Islet precursor cell (in vitro differentiated cells): Measurements from ENCODE around the gene LILRA6.
"Not testable (repeated sequence)": the region's sequence is repeated elsewhere in the genome, so short reads cannot be mapped to it uniquely, and the experiment has no call there.

Experiments used
- DNase-seq: peaks from one replicate; pipeline ENCODE4 v3.0.0-alpha.2; 2018

Gene LILRA6

DNA sequence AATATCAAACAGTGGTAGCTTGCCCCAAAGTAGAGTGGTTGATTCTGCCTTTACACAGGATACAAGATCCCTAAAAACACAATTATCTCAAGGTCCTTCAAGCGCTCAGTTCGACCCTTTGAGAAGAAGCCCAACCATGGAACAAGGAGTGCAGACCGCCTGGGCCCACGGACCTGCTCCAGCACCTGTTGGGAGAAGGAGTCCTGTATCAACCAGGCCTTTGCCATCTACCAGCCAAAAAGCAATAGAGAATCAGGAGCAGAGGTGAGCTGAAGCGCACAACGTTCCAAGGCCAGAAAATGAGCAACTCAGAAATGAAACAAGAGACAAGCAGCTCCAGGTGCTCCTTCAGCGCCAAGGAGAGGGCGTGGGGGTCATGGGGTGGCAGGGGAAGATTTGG lies 13.4 kb downstream of the LILRA6 start:
- DNase-seq: no peak

DNA sequence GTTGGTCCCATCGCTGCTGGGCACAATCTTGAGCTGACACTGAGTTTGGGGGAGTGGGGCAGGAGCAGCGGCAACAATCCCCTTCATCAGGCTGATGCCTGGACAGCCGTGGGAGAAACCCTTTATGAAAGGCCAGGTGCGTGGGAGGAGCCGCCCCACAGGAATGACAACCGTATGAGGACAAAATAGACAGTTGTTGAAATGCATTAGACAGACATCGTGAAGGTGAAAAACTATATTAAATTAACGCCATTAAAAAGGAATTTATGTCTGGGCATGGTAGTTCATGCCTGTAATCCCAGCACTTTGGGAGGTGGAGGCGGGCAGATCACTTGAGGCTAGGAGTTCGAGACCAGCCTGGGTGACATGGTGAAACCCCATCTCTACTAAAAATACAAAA lies 18.0 kb downstream of the LILRA6 start:
- DNase-seq: not testable (repeated sequence)

DNA sequence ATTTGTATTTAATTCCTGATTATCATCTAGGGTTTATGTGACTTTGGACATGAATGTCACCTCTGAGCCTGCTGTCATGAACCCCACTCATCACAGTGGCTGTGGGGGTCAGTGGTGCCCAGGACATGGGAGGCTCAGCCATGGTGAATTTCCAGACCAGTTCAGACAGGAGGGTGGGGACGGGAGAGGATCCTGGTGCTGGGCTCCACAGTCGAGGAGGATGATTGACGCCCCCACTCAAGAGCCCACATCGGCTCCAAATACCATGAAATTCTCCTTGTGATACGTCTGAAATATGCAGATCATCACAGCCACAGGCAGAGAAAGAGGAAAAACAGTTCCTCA lies 18.7 kb downstream of the LILRA6 start:
- not testable (repeated sequence) for DNase-seq

DNA sequence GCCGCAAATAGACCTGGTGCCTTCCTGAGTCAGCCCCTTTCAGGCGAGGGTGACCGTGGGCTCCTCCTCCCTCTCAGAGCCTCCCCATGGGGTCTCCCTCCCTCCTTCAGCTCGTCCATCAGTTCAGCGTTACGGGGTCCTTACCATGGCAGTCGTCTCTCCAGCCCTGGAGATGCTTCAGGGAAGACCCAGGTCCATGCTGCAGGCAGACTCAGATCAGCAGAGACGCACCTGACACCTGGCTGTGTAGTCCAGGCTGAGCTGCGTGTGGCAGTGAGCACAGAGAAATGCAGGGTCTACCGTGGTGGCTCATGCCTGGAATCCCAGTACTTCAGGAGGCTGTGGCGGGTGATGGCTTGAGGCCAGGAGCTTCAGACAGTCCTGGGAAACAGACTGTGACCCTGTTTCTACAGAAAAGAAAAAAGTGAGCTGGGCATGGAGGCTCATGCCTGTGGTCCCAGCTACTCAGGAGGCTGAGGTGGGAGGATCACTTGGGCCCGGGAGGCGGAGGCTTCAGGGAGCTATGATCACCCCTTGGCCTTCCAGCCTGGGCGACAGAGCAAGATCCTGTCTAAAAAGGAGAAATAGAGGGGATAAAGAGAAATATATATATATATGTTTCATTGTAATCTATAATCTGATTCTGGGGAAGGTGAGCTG lies 19.2 kb downstream of the LILRA6 start:
- not testable (repeated sequence) for DNase-seq

- not testable (repeated sequence) for DNase-seq
Measured at GRCh38 chr19:54222474-54223276, 19.9 kb downstream of the LILRA6 start, which contains the start of gene LILRB3. LILRB3 (minus strand) TSS chr19:54223007; CDS start chr19:54222976, 31 bp downstream.

- not testable (repeated sequence) for DNase-seq
Measured at GRCh38 chr19:54221947-54222346, 20.6 kb downstream of the LILRA6 start.

GRCh38 chr19:54219702-54220101 lies 22.9 kb downstream of the LILRA6 start:
- not testable (repeated sequence) for DNase-seq

DNA sequence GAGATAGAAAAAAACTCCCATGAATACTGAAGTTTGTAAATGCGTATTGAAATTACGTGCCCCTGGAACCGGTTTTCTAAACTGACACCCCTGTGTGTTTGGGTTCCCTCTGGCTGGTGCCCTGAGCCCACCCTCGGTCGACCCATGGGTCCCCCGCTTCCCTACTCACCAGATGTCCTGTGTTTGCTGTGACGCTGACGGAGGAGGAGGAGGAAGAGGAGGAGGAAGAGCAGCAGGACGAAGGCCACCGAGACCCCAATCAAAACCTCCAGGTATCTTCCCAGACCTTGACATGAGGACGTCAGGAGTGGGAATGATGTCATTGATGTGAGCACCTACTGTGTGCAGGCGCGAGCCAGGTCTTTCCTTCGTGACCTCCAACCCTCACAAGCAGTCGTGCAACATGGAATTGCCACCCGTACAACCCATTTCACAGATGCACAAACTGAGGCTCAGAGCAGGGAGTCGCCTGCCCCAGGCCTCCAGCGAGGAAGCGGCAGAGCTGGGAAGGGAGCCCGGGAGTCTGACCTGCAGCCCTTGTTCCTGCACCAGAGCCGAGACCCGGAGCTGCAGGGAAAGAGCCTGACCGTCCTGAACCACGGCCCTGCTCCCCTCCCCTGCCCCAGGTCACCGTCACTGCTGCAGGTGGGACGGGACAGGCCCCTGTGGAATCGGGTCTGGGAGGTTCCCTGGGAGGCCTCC lies 23.5 kb downstream of the LILRA6 start:
- DNase-seq: no peak

DNA sequence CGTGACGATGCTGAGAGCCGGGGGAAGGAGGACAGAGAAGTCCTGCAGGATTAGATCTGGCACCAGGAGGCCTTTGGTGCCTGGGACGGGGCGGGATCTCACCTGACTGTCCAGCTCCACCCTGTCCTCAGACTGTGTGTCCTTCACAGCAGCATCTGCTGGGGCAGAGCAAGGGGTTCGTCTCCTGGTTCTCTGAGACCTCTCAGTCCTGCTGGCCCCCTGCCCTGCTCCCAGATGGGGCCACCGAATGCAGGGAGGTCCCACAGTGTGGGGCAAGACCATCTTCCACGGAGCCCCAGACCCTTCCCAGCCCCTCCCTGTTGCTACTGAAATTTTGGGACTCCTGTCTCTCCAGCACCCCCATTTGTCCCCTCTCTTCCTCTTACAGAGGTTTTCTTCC lies 24.3 kb downstream of the LILRA6 start:
- no peak for DNase-seq

DNA sequence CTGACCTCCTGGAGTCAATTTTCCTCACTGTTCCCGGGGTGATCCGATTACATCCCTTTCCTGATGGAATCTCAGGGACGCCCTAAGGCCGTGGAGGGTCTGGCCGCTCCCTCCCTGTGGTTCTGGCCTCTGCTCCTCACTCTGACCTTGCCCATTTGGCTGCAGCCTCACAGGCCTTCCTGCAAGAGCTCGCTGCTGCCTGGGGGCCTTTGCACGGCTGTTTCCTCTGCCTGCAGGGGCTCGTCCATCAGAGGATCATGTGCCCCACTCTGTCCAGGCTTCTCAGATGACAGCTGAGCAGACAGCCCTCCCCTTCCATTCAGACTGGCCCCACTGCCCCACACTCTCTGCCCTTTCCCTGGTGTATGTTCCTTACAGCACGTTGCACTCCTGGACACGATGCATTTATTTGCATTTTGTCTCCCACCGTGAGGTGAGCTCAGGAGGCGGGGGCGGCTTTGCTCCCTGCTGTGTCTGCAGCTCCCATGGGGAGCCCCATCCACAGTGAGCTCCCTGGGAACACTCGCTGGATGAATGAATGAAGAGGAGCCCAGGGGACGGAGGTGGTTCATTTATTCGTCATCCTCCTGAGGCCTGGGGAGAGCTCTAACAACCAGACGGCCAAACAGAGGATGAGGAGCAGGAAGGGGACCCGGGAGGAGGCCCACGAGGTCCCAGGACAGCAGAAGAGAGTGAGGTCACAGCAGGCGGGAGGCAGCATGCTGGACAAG lies 24.9 kb downstream of the LILRA6 start:
- peak; percentile 86 for DNase-seq

DNA sequence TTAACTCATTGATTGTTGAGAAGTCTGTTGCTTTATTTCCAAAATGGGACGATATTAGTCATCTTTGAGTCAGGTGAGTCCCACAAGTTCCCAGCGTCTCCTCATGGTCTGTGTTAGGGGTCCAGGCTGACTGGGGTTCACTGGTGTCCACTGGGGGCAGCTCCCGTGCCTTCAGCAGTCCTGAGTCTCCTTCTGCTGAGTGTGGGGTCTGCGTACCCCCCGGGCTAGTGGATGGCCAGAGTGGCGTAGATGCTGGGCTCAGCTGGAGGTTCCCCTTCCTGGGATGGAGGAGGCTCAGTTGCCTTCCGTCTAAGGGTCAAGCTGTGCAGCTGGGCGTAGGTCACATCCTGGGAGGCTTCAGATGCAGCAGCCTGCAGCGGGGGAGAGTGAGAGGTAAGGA lies 25.7 kb downstream of the LILRA6 start:
- DNase-seq: no peak

DNA sequence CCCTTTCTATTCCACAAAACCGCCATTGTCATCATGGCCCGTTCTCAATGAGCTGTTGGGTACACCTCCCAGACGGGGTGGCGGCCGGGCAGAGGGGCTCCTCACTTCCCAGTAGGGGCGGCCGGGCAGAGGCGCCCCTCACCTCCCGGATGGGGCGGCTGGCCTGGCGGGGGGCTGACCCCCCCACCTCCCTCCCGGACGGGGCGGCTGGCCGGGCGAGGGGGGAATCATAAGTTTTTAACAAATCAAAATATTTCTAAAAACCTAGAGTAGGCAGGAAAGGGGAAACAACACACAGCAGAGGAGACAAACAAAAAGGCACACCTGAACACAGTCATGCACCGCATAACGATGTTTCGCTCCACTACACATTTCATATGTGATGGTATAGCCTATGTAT lies 27.9 kb downstream of the LILRA6 start:
- not testable (repeated sequence) for DNase-seq

DNA sequence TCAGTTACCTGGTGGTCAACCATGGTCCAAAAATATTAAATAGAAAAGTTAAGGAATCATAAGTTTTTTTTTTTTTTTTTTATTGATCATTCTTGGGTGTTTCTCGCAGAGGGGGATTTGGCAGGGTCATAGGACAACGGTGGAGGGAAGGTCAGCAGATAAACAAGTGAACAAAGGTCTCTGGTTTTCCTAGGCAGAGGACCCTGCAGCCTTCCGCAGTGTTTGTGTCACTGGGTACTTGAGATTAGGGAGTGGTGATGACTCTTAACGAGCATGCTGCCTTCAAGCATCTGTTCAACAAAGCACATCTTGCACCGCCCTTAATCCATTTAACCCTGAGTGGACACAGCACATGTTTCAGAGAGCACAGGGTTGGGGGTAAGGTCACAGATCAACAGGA lies 28.4 kb downstream of the LILRA6 start:
- not testable (repeated sequence) for DNase-seq

DNA sequence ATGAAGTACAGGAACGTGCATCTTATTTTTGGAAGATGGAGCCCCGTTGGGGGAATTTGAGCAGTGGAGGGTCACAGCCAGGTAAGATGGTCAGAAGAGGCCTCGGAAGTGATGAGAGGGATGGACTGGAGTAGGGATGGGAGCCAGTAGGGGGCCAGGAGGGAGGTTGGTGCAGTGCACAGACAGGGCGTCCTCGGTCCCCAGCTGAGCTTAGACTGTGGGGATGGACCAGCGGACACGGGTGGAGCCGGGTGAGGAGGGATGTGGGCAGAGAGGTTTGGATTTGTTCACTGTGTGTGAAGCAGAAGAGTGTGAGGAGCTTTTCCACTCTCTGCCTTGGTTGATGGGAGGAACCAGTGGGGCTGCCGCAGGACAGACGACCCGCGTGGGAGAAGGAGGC lies 31.4 kb downstream of the LILRA6 start:
- DNase-seq: no peak

DNA sequence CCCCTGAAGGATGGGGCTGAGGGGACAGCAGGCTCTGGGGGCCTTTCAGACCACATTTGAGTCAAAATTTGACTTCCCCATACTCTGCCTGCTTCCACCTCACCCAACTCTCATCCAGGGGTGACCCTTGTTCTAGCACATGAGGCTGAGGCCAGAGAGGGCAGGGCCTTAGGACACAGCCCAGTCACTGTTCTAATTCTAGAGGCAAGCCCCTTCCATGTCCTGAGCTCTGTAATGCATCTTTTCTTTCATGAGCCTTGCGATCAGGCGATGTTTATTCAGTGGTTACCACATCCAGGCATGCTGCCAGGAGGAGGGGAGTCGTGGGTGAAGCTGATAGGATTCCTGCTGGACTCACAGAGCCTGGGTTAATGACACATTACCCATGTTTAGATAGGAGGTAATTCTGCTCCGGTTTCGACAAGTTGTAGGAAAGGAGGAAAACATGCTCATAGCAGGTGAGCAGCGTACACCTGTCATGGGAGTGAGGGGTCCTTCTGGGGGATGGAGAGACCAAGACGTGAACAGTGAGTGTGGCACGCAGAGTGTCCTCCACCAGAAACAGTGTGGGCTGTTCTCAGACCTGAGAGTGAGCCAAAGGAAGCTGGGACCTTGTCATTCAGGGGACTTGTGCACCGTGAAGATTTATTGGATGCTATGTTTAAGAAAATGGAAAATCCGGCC lies 32.6 kb downstream of the LILRA6 start:
- no peak for DNase-seq

GRCh38 chr19:54209058-54209810 lies 33.4 kb downstream of the LILRA6 start:
- peak; percentile 71 for DNase-seq

- peak; percentile 69 for DNase-seq
Measured at GRCh38 chr19:54208784-54209057, 33.9 kb downstream of the LILRA6 start.

GRCh38 chr19:54207983-54208783 lies 34.4 kb downstream of the LILRA6 start:
- no peak for DNase-seq

DNA sequence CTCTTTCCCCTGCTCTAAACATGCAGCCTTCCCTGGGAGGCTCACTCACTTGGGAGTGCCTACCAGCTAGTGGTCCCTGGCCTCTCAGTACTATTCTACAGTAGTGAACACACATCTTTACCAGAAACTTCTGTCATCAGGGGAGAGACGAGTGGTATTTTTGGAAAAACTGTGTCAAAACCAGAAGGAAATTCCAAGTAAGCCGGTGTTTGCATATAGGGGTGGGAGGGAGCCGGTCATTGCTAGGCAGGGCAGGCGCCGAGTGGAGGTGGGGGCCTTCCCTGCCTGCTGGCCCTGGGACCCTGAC lies 35.0 kb downstream of the LILRA6 start:
- DNase-seq: no peak

DNA sequence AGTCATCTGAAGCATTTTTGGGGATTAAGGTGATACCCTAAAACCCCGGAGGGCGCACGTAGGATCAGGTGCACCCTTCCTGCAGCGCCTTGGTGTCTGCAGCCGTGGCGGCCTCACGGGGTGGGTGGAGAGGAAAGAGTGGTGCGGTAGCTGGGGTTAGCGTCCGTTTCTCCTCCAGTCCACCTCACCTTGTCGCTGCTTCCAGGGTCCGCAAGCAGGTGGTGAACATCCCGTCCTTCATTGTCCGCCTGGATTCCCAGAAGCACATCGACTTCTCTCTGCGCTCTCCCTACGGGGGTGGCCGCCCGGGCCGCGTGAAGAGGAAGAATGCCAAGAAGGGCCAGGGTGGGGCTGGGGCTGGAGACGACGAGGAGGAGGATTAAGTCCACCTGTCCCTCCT lies 35.4 kb downstream of the LILRA6 start:
- DNase-seq: not testable (repeated sequence)

GRCh38 chr19:54206831-54207177 lies 35.8 kb downstream of the LILRA6 start:
- DNase-seq: no peak
